Kasumi-1 (cell line): Measurements from ENCODE around the gene DDAH1.

Experiments used
- DNase-seq, 2 experiments: peaks; one replicate each; lab custom pipeline; 2025; lab: John Stamatoyannopoulos, UW

Gene DDAH1

DNA sequence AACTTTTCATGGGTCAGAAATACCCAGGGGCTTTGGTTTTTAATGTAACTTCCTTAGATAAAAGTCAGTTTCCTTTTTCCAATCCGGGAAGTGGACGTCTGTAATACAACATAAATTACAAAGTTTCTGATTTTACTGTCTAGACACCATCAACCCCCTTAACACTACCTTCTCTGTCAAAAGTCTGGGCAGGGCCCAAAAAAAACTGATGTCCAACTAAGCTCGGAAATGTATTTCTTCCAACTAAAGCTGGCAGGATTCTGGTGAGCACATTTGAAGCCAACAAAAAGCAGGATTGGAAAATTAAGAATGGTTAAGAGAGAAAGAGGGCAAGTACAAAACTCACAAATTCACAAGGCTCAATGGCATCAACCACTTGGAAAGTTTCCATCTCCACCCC, 24.3 kb downstream of the DDAH1 start:
- no peak for DNase-seq

DNA sequence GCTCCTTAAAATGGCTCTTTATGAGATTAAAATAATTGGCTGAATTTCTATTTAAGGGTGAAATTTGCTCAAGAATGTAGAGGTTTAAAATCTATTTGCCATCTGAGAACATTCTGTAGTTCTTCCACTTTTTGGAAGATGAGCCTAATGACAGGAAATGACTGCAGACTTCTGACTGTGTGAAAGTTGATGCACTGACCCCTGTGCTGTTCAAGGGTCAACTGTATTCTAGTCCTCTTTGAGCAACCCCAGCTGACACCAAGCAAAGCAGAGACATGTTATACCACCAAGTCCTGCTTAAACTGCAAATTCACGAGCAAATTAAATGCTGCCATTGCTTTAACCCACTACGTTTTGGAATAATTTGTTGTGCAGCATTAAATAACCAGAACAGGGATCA, 26.6 kb downstream of the DDAH1 start:
- DNase-seq, result no peak

DNA sequence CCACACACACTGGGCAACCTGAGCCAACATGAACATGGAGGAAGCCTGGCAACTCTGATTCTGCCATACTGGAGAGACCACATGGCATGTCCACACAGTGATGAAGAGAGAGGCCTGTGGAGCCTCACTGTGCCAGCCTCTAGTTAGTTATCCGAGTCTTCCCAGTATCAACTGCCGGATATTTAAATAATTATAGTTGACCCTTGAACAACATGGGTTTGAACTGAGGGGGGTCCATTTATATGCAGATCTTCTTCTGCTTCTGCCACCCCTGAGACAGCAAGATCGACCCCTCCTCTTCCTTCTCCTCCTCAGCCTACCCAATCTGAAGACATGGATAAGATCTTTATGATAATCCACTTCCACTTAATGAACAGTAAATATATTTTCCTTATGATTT, 27.8 kb downstream of the DDAH1 start:
- no peak for DNase-seq

DNA sequence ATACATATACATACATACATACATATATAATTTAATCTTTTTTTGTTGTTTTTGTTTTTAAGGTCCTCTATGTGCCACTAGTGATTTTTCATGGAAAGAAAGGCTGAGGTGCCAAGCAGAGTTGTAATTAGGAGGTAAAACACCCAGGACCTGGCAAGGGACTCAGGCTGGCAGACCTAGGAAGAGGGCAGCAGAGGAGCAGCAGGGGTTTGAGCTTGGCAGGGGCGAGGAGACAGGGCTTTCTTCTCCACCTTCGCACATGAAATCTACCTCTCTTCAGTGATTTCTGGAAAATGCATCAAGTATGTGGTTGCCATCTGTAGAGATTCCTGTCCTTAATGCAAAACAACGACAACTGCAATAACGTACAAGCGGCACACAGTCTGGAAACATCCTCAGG, 31.9 kb downstream of the DDAH1 start:
- DNase-seq, result no peak

DNA sequence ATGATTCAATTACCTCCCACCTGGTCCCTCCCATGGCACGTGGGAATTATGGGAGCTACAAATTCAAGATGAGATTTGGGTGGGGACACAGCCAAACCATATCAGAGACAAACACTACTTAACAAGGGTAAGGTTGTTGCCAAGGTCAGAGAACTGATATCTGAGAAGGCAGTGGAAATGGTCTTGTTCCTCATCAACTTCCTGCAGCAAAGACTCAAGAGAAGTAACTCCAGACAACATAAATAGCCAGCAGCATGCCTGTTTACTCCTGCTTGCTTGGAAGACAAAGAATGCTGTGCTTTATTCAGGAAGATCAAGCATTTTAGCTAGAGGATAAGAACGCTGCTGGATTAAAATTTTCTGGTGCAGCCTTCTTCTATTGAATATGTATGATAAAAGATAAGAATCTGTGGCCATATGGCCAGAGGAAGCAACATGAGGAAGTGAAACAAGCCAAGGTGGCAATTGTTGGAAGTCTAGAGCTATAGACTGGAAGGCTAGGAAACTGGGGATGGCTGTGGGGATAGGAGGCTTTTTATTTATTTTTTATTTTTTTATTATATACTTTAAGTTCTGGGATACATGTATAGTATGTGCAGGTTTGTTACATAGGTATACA, 36.4 kb downstream of the DDAH1 start:
- peak in 1 of 2 experiments; percentile 35 for DNase-seq

DNA sequence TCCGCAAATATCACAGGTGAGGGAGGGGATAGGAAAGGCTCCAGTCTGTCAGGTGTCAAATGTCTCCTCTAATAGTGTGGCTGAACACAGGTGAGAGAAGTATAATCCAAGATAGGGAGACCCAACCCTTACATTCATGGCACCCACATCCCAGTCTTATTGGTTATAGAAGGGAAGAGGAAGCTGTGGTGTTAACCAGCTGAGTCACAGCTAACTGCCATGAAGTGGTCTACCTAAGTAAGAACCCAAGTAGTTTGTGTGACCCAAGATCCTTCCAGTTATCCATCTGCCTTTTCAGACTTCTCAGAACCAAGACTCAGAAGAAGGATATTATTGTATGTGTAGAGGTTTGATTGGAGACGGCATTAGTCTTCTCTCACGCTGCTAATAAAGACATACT, 37.1 kb downstream of the DDAH1 start:
- DNase-seq, result peak; percentile 40 to 41

DNA sequence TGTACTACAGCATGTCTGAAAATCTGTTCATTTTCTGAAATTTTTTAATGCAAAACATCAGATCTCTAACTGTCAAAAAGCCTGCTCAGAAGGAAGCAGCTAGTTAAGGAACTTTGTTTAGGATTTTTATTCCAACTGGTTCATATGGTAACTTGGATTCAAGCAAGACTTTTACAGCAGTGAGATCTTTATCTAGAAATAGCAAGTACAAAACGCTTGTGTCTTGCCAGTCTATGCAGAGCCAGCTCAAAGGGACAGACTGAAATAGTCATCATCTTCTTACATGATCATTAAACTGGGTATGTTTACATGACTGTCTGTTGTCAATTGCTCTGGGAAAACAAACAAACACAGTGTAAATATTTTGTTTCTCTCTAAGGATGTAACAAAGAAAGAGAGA, 37.6 kb downstream of the DDAH1 start:
- DNase-seq, result no peak

DNA sequence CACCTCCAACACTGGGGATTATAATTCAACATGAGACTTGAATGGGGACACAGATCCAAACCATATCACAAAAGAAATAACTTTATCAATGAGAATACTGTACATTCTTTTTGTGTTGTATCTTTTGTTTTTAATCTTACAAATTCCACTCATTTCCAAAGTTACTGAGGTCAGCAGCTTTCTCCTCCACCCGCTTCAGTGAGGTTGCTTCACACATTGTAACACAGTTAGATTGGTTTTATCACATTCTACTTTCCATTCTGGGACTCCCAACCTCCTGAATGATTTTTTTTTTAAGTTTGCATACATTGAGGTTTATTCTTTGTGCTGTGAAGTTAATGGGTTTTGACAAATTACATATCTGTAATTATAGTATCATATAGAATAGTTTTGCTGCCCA, 43.8 kb downstream of the DDAH1 start:
- no peak for DNase-seq

DNA sequence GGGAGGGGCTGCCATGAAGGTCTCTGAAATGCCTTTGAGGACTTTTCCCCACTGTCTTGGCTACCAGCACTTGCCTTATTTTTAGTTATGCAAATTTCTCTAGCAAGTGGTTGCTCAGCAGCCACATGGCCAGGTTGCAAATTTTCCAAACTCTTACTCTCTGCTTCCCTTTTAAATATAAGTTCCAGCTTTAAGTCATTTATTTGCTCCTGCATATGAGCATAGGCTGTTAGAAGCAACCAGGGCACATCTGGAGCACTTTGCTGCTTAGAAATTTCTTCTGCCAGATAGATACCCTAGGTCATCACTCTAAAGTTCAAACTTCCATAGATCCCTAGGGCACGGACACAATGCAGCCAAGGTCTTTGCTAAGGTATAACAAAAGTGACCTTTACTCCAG, 44.8 kb downstream of the DDAH1 start:
- DNase-seq, result no peak

DNA sequence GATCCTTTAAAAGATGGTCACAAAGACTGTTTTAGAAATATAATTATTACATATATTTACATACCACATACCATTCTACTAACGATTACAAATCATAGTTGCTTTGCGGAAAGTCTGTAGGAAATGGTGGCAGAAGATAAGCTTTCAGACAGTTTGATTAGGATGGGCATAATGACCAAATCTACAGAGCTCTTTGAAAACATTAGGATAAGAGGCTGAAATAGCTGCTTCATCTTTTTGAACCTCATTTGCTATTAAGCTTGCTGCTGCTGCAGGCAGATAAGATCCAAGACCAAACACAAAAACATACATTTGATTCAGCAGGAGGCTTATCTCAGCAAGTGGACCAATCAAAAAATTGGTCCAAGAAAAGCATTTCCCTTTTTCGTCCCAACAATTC, 47.1 kb downstream of the DDAH1 start:
- DNase-seq, result no peak

DNA sequence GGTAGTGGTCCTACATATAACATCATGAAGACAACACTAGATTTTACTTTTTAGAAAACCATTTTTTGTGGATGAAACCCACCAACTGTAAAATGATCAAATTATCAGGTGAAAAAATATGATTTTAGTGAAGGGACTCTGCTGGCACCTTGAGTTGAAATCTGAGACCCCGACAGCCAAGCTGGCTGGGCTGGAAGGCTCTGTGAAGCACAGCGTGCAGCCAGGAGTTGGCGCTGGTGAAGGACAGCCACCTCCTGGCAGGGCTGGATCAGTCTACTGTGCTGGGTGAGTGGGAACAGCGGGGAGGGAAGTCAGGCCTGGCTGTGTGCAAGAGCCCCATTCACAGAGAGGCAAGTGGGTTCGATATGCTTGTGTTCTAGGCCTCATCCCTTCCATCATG, 47.9 kb downstream of the DDAH1 start:
- DNase-seq, result no peak

DNA sequence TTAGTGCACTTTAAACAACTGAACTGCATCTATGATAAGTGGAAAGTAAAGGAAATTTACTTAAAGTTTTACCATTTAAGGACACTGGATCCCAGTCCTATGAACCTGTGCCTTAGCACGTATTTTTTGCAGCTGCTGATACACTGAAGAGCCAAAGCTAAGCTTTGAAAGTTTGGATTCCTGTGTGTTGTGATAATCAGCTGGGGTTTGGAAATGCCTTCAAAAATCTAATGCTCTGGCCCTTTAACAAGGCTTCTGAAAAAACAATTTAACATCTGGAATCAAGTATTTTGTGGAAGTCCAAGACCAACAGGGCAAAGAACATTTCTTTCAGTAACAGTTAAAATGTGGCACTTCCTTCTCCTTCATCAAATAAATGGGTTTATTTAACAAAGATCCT, 51.8 kb downstream of the DDAH1 start:
- no peak for DNase-seq

DNA sequence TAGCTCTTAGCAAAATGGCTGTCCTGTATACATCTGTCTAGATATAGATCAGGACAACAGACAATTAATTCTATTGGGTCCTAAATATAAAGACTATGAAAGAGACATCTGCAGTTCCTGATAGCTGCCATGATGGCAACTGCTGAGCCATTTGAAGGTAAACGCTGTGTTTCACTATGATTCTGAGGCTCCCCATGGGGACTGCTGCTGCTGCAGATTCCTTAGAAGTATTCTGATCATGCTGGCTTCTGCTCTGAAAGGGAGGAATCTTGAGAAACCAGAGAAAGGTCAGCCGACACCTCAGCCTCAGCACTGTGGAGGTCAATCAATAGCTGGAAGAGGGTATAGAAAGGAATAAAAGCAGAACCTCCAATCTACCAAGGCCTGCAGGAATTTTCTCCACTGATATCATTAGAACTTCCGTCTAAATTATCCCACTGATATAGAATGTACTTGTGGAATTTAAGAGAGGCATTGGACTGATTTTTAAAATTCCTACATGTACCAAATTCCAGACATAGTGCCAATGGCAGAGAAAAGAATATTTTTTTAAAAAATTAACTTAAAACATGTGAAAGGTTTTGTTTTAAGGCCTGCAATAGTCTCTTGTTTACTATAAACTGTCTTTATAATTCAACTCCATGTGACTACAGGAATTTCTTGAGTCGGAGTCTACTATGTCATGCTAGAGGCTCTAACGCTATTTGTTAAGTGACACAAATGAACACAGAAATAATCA, 53.2 kb downstream of the DDAH1 start:
- DNase-seq, result no peak

DNA sequence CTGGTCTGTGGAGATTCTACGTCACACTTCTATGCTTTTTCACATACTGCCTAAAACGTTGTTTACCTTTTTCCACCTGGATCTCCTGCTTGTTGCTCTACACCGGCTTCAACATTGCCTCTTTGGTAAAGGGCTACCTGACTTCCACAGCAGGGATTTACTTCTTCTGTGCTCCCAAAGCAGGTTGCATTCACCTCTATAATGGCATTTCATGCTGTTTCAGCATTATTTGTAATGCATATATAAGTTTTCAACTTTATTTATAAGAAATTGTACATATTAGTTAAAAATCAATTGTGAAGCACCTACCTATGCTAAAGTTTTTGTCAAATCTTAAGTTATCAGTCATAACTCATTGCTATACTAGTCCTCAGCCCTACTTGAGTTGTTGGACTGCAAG, 55.4 kb downstream of the DDAH1 start:
- no peak for DNase-seq

DNA sequence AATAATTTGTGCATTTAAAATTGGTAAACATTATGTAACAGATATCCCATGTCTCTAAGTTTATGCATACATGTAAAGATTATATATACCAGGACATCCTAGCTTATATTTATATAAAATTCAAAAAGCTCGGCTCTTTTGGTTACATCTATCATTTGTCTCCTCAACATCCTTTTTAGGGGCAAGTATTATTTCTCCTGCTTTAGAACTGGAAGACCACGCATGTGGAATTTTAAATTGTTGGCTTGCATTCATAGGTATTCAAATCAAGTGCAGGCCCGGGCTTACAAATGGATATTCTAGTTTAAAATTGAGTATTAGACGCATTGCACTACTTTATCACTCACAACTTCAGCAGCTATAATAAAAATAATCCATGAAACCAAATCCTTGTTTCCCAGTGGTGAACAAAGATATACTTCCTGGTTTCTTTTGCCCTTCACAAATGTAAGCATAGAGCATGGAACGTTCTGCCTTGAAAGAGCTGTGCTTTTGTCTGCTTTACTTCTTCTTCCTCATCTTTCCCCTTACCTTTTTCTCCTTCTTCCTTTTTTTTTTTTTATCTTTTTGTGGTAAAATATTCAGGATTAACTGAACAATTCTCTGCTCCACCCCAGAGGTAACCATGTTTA, 57.1 kb downstream of the DDAH1 start:
- DNase-seq, result no peak

DNA sequence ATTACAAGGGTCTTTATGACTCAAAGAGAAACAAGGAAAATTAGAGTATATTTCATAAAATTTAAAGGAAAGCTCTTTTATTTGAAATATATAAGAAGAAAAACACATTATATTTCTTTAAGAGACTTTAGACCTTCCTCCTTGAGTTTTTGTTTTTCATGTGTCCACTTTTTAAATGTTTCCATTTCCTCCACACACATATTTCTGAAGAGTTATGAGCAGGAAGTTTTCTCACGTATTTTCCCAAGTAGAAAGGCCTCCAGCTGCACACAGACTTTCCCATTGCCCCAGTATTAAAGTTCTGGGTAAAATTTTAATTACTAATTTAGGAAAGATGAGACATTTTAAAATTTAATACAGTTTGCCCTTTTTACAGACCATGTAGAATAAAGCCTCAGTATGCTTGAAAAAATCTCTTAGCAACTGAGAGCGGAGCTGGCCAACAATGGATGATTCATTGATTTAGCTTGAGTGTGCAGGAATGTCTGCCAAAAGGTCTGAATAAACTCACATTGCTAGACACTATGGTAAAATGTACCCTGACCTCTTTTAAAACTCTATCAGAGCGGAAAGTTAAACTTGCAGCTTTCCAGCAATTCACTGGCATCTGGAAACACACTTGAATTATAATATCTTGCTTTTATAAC, 57.9 kb downstream of the DDAH1 start:
- no peak for DNase-seq

DNA sequence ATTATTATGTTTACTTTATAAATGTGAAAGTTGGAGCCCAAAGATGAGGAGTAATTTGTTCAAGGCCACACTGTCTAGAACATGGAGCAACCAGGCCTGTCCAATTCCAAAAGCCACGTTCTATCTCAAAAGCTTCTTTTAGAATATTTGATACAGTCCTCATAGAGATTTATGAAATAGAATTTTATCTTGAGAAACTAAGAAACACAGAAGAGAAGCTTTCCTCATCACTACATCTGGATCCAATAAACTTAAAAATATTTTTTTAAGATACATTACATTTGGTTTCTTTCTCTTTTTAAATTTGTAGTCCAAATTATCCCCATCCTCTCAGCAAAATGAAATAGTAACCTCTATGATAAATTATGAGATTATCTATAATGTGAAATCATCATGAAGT, 58.9 kb downstream of the DDAH1 start:
- DNase-seq, result no peak

DNA sequence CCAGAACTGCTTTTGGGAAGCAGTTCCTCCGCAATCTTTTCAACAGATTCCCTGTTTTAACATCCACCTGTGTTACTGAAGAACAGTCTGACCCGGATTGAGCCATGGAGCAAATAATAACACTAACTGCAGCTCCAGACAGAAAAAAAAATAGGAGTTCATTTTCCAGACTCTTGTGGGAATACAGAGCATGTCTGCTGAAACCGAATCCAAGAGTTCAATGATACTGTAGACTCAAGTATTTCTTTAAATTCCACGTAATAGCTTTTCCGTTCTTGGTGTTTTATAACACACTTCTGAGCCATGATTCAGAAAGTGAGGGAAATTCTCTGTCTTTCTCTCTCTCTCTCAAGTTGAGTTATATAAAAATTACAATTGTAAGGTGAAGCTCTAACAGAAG, 60.6 kb downstream of the DDAH1 start:
- DNase-seq, result no peak

DNA sequence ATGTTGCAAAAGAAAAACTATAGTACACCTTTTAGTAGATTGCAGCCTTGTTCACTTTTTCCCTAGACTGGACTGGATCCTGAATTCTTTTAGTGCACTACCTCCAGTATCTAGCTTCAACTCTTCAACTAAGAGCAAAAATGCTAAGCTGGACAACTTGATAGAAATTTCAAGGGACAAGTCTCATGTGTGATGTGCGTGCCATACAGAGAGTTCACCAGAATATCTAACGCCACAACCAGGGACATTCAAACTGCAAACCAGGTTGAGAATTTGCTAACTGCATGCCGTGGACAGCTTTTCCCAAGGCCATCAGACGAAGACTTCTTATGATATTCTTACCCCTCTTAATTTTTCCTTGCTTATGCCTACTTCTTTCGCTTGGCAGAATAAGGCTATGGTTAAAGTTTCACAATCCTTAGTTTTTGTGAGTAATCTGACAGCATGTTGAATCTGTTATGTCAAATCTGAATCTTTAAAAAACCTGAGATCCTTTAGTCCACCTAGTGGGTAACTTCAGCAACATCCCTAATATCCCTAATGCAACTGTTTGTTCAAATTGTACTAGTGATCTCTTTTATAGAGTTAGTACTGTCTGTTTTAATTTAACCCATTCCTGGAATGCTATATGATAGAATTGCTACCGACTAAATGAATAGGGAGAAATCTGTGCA, 66.4 kb downstream of the DDAH1 start:
- peak in 1 of 2 experiments; percentile 22 for DNase-seq

DNA sequence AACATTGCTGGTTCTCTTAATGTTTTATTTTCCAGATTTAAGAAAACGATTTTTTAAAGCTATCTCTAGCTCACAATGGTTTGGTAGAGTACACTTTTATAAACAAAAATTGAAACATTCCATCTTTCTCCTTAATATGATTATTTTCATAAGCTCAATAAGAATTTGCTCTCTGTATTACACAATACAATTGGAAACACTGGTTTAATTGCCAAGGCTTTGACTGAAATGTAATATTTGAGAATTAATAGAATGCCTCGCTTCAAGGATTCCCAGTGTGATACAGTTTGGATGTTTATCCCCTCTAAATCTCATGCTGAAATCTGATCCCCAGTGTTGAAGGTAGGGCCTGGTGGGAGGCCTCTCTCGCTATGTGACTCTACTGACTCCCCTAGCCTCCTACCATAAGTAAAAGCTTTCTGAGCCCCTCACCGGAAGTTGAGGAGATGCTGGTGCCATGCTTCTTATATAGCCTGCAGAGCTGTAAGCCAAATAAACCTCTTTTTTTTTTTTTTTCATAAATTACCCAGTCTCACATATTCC, 67.4 kb downstream of the DDAH1 start:
- no peak for DNase-seq

DNA sequence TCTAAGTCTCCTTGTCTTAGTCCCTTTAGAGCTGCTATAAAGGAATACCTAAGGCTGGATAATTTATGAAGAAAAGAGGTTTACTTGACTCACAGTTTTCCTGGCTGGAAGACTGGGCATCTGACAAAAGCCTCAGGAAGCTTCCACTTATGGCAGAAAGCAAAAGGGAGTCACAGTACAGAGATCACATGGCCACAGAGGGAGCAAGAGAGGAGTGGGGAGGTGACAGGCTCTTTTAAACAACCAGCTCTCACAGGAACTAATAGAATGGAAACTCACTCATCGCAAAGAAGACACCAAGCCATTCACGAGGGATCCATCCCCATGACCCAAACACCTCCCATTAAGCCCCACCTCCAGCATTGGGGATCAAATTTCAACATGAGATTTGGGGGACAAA, 68.8 kb downstream of the DDAH1 start:
- no peak for DNase-seq

DNA sequence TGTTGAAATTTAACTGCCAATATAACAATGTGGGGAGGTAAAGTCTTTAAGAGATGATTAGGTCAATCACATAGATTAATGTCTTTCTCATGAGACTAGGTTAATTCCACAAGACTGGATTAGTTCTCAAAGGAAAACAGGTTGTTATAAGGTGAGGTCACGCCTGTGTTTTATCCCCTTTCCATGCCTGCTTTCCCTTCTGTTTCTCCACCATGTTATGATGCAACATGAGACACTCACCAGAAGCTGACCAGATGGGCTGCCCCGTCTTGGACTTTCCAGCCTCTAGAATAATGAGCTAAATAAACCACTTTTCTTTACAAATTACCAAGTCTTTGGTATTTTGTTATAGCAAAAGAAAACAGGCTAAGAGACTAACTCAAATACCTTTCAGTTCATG, 70.8 kb downstream of the DDAH1 start:
- no peak for DNase-seq
